ENCODE data around the gene CALD1. TPM values are rescaled to one million over a fixed set of nuclear protein-coding genes. Genes with fewer than 3 reads are reported as not detected.

The CALD1 gene
- total and polyA plus RNA-seq, 8 donors, result 146 to 1,007 (median 302) TPM

DNA sequence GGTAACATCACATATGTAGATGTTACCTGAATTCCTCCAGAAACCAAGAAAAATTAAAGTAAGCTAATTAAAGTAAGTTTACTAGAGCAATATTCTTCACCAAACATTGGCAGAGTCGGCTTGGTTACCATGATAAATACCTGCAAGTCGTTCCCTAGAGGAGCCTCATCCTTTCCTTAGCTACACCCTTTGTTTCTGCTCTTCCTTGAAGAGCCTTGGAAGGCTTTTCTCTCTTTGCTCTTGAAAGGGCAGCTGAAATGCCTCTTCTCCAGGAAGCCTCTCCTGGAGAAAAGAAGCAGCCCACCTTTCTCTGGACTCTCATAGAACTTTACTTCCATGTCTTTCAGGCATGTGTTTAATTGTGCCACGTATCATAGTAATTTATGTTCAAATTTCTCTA is 34.9 kb upstream of the CALD1 start:
- no peak for TF ChIP-seq POLR2A (IDR thresholded peaks at IDR 0.05)
- TF ChIP-seq POLR2AphosphoS5 (IDR thresholded peaks at IDR 0.05), result no peak
- TF ChIP-seq CTCF (IDR thresholded peaks at IDR 0.05), result no peak
- no peak for TF ChIP-seq EP300 (IDR thresholded peaks at IDR 0.05)
- DNase-seq, result no peak
- no peaks in the 10 kb centered on the region for H3K36me3 ChIP-seq
- intact Hi-C loops (cut with DNase I; ENCODE audit: low total_unique reads), result no loop called here
- WGBS, 5 donors, result 65 to 78% (median 71%) methylated on average over 3 of the region's 3 CpGs
- H3K27me3 ChIP-seq, result no peaks in the 10 kb centered on the region
- no peak overlapping the region for H3K27ac ChIP-seq
- H3K4me3 ChIP-seq, result no peak overlapping the region
- H3K9me3 ChIP-seq, result no peaks in the 10 kb centered on the region
- H3K4me1 ChIP-seq, result peaks cover 0 to 13% (median 6%) of the 10 kb centered on the region in 4 donors

DNA sequence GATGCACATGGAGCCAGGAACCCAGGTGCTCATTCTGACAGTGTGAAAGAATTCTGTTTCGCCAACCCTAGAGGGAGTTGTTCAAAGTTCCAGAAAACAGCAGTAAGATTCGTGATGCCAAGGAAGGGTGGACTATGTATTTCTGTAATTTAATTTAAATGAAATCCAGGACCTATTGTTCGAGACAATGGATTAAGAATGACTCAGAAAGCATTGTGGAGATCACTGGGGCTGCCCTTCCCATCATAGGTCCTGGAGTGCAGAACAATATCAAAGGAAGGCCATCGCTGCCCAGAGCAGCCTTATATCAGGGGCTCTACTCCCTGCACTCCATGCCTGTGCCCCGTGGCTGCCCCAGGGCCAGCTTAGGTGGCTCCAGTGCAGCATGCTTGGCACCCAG is 32.1 kb upstream of the CALD1 start:
- intact Hi-C loops (cut with DNase I; ENCODE audit: low total_unique reads), result no loop called here

GRCh38 chr7:134750083-134751062 is 29.1 kb upstream of the CALD1 start:
- H3K27me3 ChIP-seq, result no peaks in the 10 kb centered on the region
- intact Hi-C loops (cut with DNase I; ENCODE audit: low total_unique reads), result no loop called here
- H3K36me3 ChIP-seq, result no peaks in the 10 kb centered on the region
- peaks cover 0 to 7% (median 2%) of the 10 kb centered on the region in 4 donors for H3K4me1 ChIP-seq
- TF ChIP-seq CTCF (IDR thresholded peaks at IDR 0.05) (peak in 4 of 7 experiments; percentile 12 to 52 (median 45)), EP300 (IDR thresholded peaks at IDR 0.05) (no peak), POLR2AphosphoS5 (IDR thresholded peaks at IDR 0.05) (no peak), POLR2A (IDR thresholded peaks at IDR 0.05) (no peak)
- no peak overlapping the region for H3K27ac ChIP-seq
- no peaks in the 10 kb centered on the region for H3K9me3 ChIP-seq
- H3K4me3 ChIP-seq, result no peak overlapping the region
- 79 to 86% (median 82%) methylated on average over 6 of the region's 6 CpGs for WGBS, 5 donors
- DNase-seq, result peak; percentile 43 to 53

More for the DNA sequence above, 32.1 kb upstream of the CALD1 start:
- H3K9me3 ChIP-seq, result no peaks in the 10 kb centered on the region
- 84 to 90% (median 88%) methylated on average over 5 of the region's 5 CpGs for WGBS, 5 donors
- TF ChIP-seq POLR2AphosphoS5 (IDR thresholded peaks at IDR 0.05) (no peak), POLR2A (IDR thresholded peaks at IDR 0.05) (no peak), EP300 (IDR thresholded peaks at IDR 0.05) (no peak), CTCF (IDR thresholded peaks at IDR 0.05) (no peak)
- no peaks in the 10 kb centered on the region for H3K36me3 ChIP-seq
- DNase-seq, result no peak
- H3K4me3 ChIP-seq, result no peak overlapping the region
- peaks cover 0 to 15% (median 4%) of the 10 kb centered on the region in 4 donors for H3K4me1 ChIP-seq
- no peaks in the 10 kb centered on the region for H3K27me3 ChIP-seq
- H3K27ac ChIP-seq, result no peak overlapping the region

DNA sequence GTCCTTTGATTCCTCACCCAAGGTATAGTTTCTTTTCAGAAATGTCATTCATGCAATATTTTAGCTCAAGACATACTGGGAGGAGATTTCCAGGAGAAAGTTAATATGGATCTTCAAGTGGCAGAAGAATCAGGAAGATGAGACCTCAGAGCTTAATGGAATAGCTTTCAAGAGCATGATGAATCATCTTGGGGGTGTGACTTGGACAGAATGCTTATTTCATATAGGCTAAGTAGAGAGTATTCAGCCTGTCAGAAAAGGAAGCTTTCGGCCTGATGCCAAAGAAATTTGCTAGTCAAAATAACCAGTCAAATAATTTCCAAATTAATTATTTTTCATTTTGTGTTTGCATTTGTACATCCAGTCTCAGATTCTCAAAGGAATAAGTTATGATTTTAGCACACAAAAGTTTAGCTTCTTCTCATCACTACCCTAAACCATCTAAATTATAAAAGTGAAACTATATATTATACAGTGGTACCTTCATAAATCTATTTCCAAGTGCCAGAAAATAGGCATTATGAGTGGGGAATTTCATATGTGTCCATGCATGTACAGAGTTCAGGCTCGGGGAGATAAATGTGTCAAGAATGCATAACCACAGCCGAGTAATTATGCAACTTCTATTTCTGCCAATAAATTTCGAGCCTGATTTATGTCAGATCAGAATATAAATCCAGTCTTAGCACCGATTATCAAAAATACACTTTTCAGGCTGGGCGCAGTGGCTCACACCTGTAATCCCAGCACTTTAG is 27.3 kb upstream of the CALD1 start:
- DNase-seq, result peak in 1 of 2 donors; percentile 47
- TF ChIP-seq POLR2AphosphoS5 (IDR thresholded peaks at IDR 0.05), result no peak
- TF ChIP-seq EP300 (IDR thresholded peaks at IDR 0.05), result no peak
- H3K4me3 ChIP-seq, result no peak overlapping the region
- H3K4me1 ChIP-seq, result peaks cover 0 to 10% (median 2%) of the 10 kb centered on the region in 4 donors
- intact Hi-C loops (cut with DNase I; ENCODE audit: low total_unique reads), result no loop called here
- whole genome bisulfite sequencing, 5 donors, result 74 to 86% (median 80%) methylated on average over 6 of the region's 6 CpGs
- no peak overlapping the region for H3K27ac ChIP-seq
- no peaks in the 10 kb centered on the region for H3K27me3 ChIP-seq
- H3K36me3 ChIP-seq, result no peaks in the 10 kb centered on the region
- H3K9me3 ChIP-seq, result no peaks in the 10 kb centered on the region

Measured in stomach (tissue), 9 donors.